Posterior cingulate gyrus (tissue), 11 donors: ENCODE data around the gene PPP4R2.
A peak's percentile ranks its signal among the peaks of the same experiment; 100 is the strongest.
"Not testable (repeated sequence)": the region's sequence is repeated elsewhere in the genome, so short reads cannot be mapped to it uniquely, and the experiment has no call there.

Experiments used
- DNase-seq, 10 donors: peaks; one replicate each; pipeline versions ENCODE4 v3.0.0 to v3.0.0-alpha.2; 2020 to 2021; ENCODE audit warnings: mixed read lengths in 3 of 10
- intact Hi-C: fragments of 100-400 bp; cut with DNase I; formaldehyde crosslinking; loops from one replicate; pipeline ENCODE4 v1.15.1; 2023

PPP4R2 gene

GRCh38 chr3:73061416-73061815, 64.8 kb downstream of the PPP4R2 start, which contains the start of gene EBLN2:
Gene EBLN2, plus strand, starts transcription at chr3:73061659. Its CDS starts 423 bp downstream, at chr3:73062082.
- intact Hi-C loops, result no loop called here
- DNase-seq, result no peak

GRCh38 chr3:73066243-73066642, 69.6 kb downstream of the PPP4R2 start:
- intact Hi-C loops, DNase-seq: not testable (repeated sequence)

- DNase-seq, result no peak
- intact Hi-C loops, result no loop called here
Observed at GRCh38 chr3:73068419-73068818, 71.8 kb downstream of the PPP4R2 start.

GRCh38 chr3:73069187-73069586, 72.6 kb downstream of the PPP4R2 start:
- intact Hi-C loops, result no loop called here
- no peak for DNase-seq

GRCh38 chr3:73069775-73070444, 73.3 kb downstream of the PPP4R2 start:
- intact Hi-C loops, result loop anchor here (5.0 kb wide), 1 partner anchor 133 kb away; no protein-coding TSS in a partner anchor

GRCh38 chr3:73070675-73071575, 74.3 kb downstream of the PPP4R2 start:
- intact Hi-C loops, result loop anchor here (5.0 kb wide), 1 partner anchor 134 kb away; no protein-coding TSS in a partner anchor
- DNase-seq, result no peak

More at GRCh38 chr3:73069775-73070444, 73.3 kb downstream of the PPP4R2 start:
- DNase-seq, result no peak

GRCh38 chr3:73071952-73072351, 75.3 kb downstream of the PPP4R2 start:
- intact Hi-C loops, result loop anchor here (5.0 kb wide), 1 partner anchor 135 kb away; no protein-coding TSS in a partner anchor

GRCh38 chr3:73072634-73073033, 76.0 kb downstream of the PPP4R2 start:
- intact Hi-C loops, result loop anchor here (5.0 kb wide), 1 partner anchor 135 kb away; no protein-coding TSS in a partner anchor
- DNase-seq, result no peak

More at GRCh38 chr3:73071952-73072351, 75.3 kb downstream of the PPP4R2 start:
- no peak for DNase-seq

- no peak for DNase-seq
- intact Hi-C loops, result loop anchor here (5.0 kb wide), 1 partner anchor 136 kb away; no protein-coding TSS in a partner anchor
Observed at GRCh38 chr3:73073091-73073707, 76.6 kb downstream of the PPP4R2 start.

GRCh38 chr3:73074781-73075180, 78.2 kb downstream of the PPP4R2 start:
- intact Hi-C loops, result loop anchor here (5.0 kb wide), 1 partner anchor 137 kb away; no protein-coding TSS in a partner anchor
- no peak for DNase-seq

GRCh38 chr3:73080216-73080966, 83.8 kb downstream of the PPP4R2 start:
- intact Hi-C loops, result loop anchor here (10.0 kb wide), 1 partner anchor 1356 kb away; the partner anchor contains the start of gene EIF4E3
- DNase-seq, result no peak

- intact Hi-C loops, result loop anchor here (10.0 kb wide), 1 partner anchor 1356 kb away; the partner anchor contains the start of gene EIF4E3
- no peak for DNase-seq
Observed at GRCh38 chr3:73081140-73081539, 84.5 kb downstream of the PPP4R2 start.

GRCh38 chr3:73084170-73084569, 87.6 kb downstream of the PPP4R2 start:
- intact Hi-C loops, result loop anchor here (10.0 kb wide), 1 partner anchor 1359 kb away; the partner anchor contains the start of gene EIF4E3
- DNase-seq, result no peak

- intact Hi-C loops, result loop anchor here (5.0 to 10.0 kb wide), 2 partner anchors 234 to 1361 kb away; partner anchors contain the start of gene EIF4E3
Observed at GRCh38 chr3:73086071-73086494, 89.5 kb downstream of the PPP4R2 start.

GRCh38 chr3:73094129-73094528, 97.5 kb downstream of the PPP4R2 start:
- DNase-seq, result no peak
- intact Hi-C loops, result no loop called here

More at GRCh38 chr3:73086071-73086494, 89.5 kb downstream of the PPP4R2 start:
- DNase-seq, result peak in 8 of 10 donors; percentile 44 to 89 (median 60)

GRCh38 chr3:73094951-73095350, 98.3 kb downstream of the PPP4R2 start:
- intact Hi-C loops, result no loop called here
- no peak for DNase-seq

- intact Hi-C loops, result no loop called here
- no peak for DNase-seq
Observed at GRCh38 chr3:73096169-73096568, 99.6 kb downstream of the PPP4R2 start.

- intact Hi-C loops, result no loop called here
Observed at GRCh38 chr3:73098026-73098425, 101.4 kb downstream of the PPP4R2 start.

GRCh38 chr3:73098873-73099272, 102.3 kb downstream of the PPP4R2 start:
- no peak for DNase-seq
- intact Hi-C loops, result no loop called here

More at GRCh38 chr3:73098026-73098425, 101.4 kb downstream of the PPP4R2 start:
- no peak for DNase-seq
